ENCODE results near the gene YPEL5. TPM values are rescaled to one million over a fixed set of nuclear protein-coding genes. Genes with fewer than 3 reads are reported as not detected.
A peak's percentile ranks its signal among the peaks of the same experiment; 100 is the strongest.

The YPEL5 gene
- total RNA-seq, 1 donor from 2014 or later = 63.6 TPM

- Mint-ChIP-seq H3K36me3 (ENCODE audit: insufficient read depth) (no peaks in the 10 kb centered on the region), H3K4me3 (ENCODE audit: low read depth) (no peak overlapping the region), H3K4me1 (ENCODE audit: low read depth) (peaks cover 3% of the 10 kb centered on the region), H3K9me3 (ENCODE audit: low read depth) (no peaks in the 10 kb centered on the region), H3K27me3 (peaks cover 25% of the 10 kb centered on the region), H3K27ac (no peak overlapping the region)
- DNase-seq (ENCODE audit: low spot score, unreplicated experiment) = no peak
- no peak for TF ChIP-seq CTCF (IDR thresholded peaks at IDR 0.05; ENCODE audit: unreplicated experiment)
Measured at GRCh38 chr2:30204281-30204680, 57.5 kb downstream of the YPEL5 start.

- Mint-ChIP-seq H3K27me3 (peaks cover 31% of the 10 kb centered on the region), H3K9me3 (ENCODE audit: low read depth) (no peaks in the 10 kb centered on the region), H3K4me3 (ENCODE audit: low read depth) (no peak overlapping the region), H3K4me1 (ENCODE audit: low read depth) (peaks cover 3% of the 10 kb centered on the region), H3K27ac (no peak overlapping the region), H3K36me3 (ENCODE audit: insufficient read depth) (no peaks in the 10 kb centered on the region)
- TF ChIP-seq CTCF (IDR thresholded peaks at IDR 0.05; ENCODE audit: unreplicated experiment) = no peak
- DNase-seq (ENCODE audit: low spot score, unreplicated experiment) = no peak
Measured at GRCh38 chr2:30205456-30205855, 58.6 kb downstream of the YPEL5 start.

- no peak overlapping the region for H3K27ac Mint-ChIP-seq
- H3K36me3 Mint-ChIP-seq (ENCODE audit: insufficient read depth) = no peaks in the 10 kb centered on the region
- peaks cover 3% of the 10 kb centered on the region for H3K4me1 Mint-ChIP-seq (ENCODE audit: low read depth)
- no peaks in the 10 kb centered on the region for H3K9me3 Mint-ChIP-seq (ENCODE audit: low read depth)
- peaks cover 31% of the 10 kb centered on the region for H3K27me3 Mint-ChIP-seq
- TF ChIP-seq CTCF (IDR thresholded peaks at IDR 0.05; ENCODE audit: unreplicated experiment) = no peak
- H3K4me3 Mint-ChIP-seq (ENCODE audit: low read depth) = no peak overlapping the region
- no peak for DNase-seq (ENCODE audit: low spot score, unreplicated experiment)
Measured at GRCh38 chr2:30206461-30207430, 59.9 kb downstream of the YPEL5 start.

GRCh38 chr2:30208453-30208852 is 61.6 kb downstream of the YPEL5 start:
- H3K9me3 Mint-ChIP-seq (ENCODE audit: low read depth) = no peaks in the 10 kb centered on the region
- H3K27ac Mint-ChIP-seq = no peak overlapping the region
- H3K4me3 Mint-ChIP-seq (ENCODE audit: low read depth) = no peak overlapping the region
- no peaks in the 10 kb centered on the region for H3K36me3 Mint-ChIP-seq (ENCODE audit: insufficient read depth)
- peaks cover 3% of the 10 kb centered on the region for H3K4me1 Mint-ChIP-seq (ENCODE audit: low read depth)
- H3K27me3 Mint-ChIP-seq = peaks cover 30% of the 10 kb centered on the region
- TF ChIP-seq CTCF (IDR thresholded peaks at IDR 0.05; ENCODE audit: unreplicated experiment) = peak; percentile 94
- peak; percentile 35 for DNase-seq (ENCODE audit: low spot score, unreplicated experiment)

- no peak for TF ChIP-seq CTCF (IDR thresholded peaks at IDR 0.05; ENCODE audit: unreplicated experiment)
- H3K4me1 Mint-ChIP-seq (ENCODE audit: low read depth) = peaks cover 3% of the 10 kb centered on the region
- no peak for DNase-seq (ENCODE audit: low spot score, unreplicated experiment)
- H3K27ac Mint-ChIP-seq = no peak overlapping the region
- H3K27me3 Mint-ChIP-seq = peaks cover 33% of the 10 kb centered on the region
- H3K36me3 Mint-ChIP-seq (ENCODE audit: insufficient read depth) = no peaks in the 10 kb centered on the region
- H3K4me3 Mint-ChIP-seq (ENCODE audit: low read depth) = no peak overlapping the region
- H3K9me3 Mint-ChIP-seq (ENCODE audit: low read depth) = no peaks in the 10 kb centered on the region
Measured at GRCh38 chr2:30209227-30209626, 62.4 kb downstream of the YPEL5 start.

Other genes starting within 250 kb of the YPEL5 start
- gene ALK, start 225.4 kb upstream of the YPEL5 start, total RNA-seq = 0.11 TPM in 1 of 2 replicates, not detected in the other
- 62.3 and 80.5 TPM in 2 replicates for gene LBH, start 84.5 kb downstream of the YPEL5 start, total RNA-seq